Left cardiac atrium (tissue), 4 donors: Measurements from ENCODE around the gene CHURC1. TPM values are rescaled to one million over a fixed set of nuclear protein-coding genes. Genes with fewer than 3 reads are reported as not detected.
"Not testable (repeated sequence)": the region's sequence is repeated elsewhere in the genome, so short reads cannot be mapped to it uniquely, and the experiment has no call there.

Source experiments
- ATAC-seq, 2 donors: fragments of 200-7000 bp; cut with Tn5 transposase; one replicate each; pipeline ENCODE4 v1.9.1; 2020; ENCODE audit warnings: mild to moderate bottlenecking in 2 of 2, moderate library complexity in 2 of 2
- DNase-seq: peaks from one replicate; pipeline ENCODE4 v3.0.0-alpha.2; 2020
- intact Hi-C, 2 donors: fragments of 100-400 bp; cut with DNase I; formaldehyde crosslinking; loops; one replicate each; pipeline versions ENCODE4 v1.14.1 to v1.15.1; 2022 to 2023
- total RNA-seq, 2 donors: library from RNA; stranded (reverse); fragmentation: NEBNext Ultra II Directional; extraction: Animal tissue kit (Norgen Biotek cat#: 25700); gene quantifications; one replicate each; pipeline ENCODE4 v1.2.1, GENCODE V29; 2021
- donor health status: DM: no; HTN: yes; CAD: no.
- donor health status: DM: no; HTN: yes; CAD: no; lungs with severe emphysema.
- donor health status: DM: yes; HTN: yes; CAD: no.
- donor health status: Dilated cardiomyopathy.

Gene CHURC1
- total RNA-seq, 2 donors from 2014 or later = 89.1 to 97.4 TPM

GRCh38 chr14:64891839-64892375 is 22.3 kb upstream of the CHURC1 start:
- no peak for DNase-seq
- intact Hi-C loops = loop anchor here (5.0 kb wide), 2 partner anchors 70 to 90 kb away; no protein-coding TSS in a partner anchor
- peak; percentile 78 to 79 for ATAC-seq

GRCh38 chr14:64899958-64900357 is 14.3 kb upstream of the CHURC1 start:
- DNase-seq (no peak), ATAC-seq (no peak)
- intact Hi-C loops = no loop called here

GRCh38 chr14:64906022-64906421 is 8.2 kb upstream of the CHURC1 start:
- intact Hi-C loops = no loop called here
- no peak for ATAC-seq
- DNase-seq = no peak

GRCh38 chr14:64910847-64911495 is 3.3 kb upstream of the CHURC1 start:
- ATAC-seq = no peak
- no peak for DNase-seq
- intact Hi-C loops = loop anchor here in 1 of 2 donors (10.0 kb wide), 1 partner anchor 64 kb away; the partner anchor contains the start of gene RAB15

- DNase-seq (no peak), ATAC-seq (no peak)
- intact Hi-C loops = loop anchor here in 1 of 2 donors (10.0 kb wide), 1 partner anchor 63 kb away; the partner anchor contains the start of gene RAB15
Measured at GRCh38 chr14:64912261-64912660, 2.0 kb upstream of the CHURC1 start.

- intact Hi-C loops = loop anchor here in 1 of 2 donors (10.0 kb wide), 1 partner anchor 61 kb away; the partner anchor contains the start of gene RAB15
- not testable (repeated sequence) for DNase-seq, ATAC-seq
Measured at GRCh38 chr14:64913477-64913876, 778 bp upstream of the CHURC1 start.

- DNase-seq (no peak), ATAC-seq (no peak)
- intact Hi-C loops = loop anchor here in 1 of 2 donors (10.0 kb wide), 1 partner anchor 60 kb away; the partner anchor contains the start of gene RAB15
Measured at GRCh38 chr14:64915029-64915424, 772 bp downstream of the CHURC1 start.

GRCh38 chr14:64915797-64916196 is 1.5 kb downstream of the CHURC1 start:
- intact Hi-C loops = loop anchor here in 1 of 2 donors (10.0 kb wide), 1 partner anchor 59 kb away; the partner anchor contains the start of gene RAB15
- no peak for ATAC-seq
- no peak for DNase-seq

- intact Hi-C loops = loop anchor here in 1 of 2 donors (10.0 kb wide), 1 partner anchor 57 kb away; the partner anchor contains the start of gene RAB15
- no peak for ATAC-seq
- DNase-seq = no peak
Measured at GRCh38 chr14:64918216-64918615, 4.0 kb downstream of the CHURC1 start.

GRCh38 chr14:64919215-64919614 is 5.0 kb downstream of the CHURC1 start:
- intact Hi-C loops = loop anchor here in 1 of 2 donors (10.0 kb wide), 1 partner anchor 56 kb away; the partner anchor contains the start of gene RAB15
- no peak for ATAC-seq

GRCh38 chr14:64919618-64920017 is 5.4 kb downstream of the CHURC1 start:
- no peak for DNase-seq
- intact Hi-C loops = loop anchor here in 1 of 2 donors (10.0 kb wide), 1 partner anchor 55 kb away; the partner anchor contains the start of gene RAB15
- no peak for ATAC-seq

More at GRCh38 chr14:64919215-64919614, 5.0 kb downstream of the CHURC1 start:
- no peak for DNase-seq

- peak in 1 of 2 donors; percentile 34 for ATAC-seq
- intact Hi-C loops = no loop called here
- DNase-seq = no peak
Measured at GRCh38 chr14:64920465-64920864, 6.2 kb downstream of the CHURC1 start.

GRCh38 chr14:64923015-64923414 is 8.8 kb downstream of the CHURC1 start:
- DNase-seq (no peak), ATAC-seq (no peak)
- intact Hi-C loops = no loop called here

GRCh38 chr14:64926398-64926995 is 12.2 kb downstream of the CHURC1 start:
- ATAC-seq = no peak
- no peak for DNase-seq
- intact Hi-C loops = no loop called here

- intact Hi-C loops = no loop called here
- DNase-seq (no peak), ATAC-seq (no peak)
Measured at GRCh38 chr14:64927031-64927430, 12.8 kb downstream of the CHURC1 start.

GRCh38 chr14:64928239-64929013 is 14.2 kb downstream of the CHURC1 start:
- no peak for ATAC-seq
- DNase-seq = no peak
- intact Hi-C loops = no loop called here

- no peak for ATAC-seq
- no peak for DNase-seq
- intact Hi-C loops = no loop called here
Measured at GRCh38 chr14:64929014-64929359, 14.7 kb downstream of the CHURC1 start.

GRCh38 chr14:64930085-64930843 is 16.0 kb downstream of the CHURC1 start:
- intact Hi-C loops = no loop called here
- DNase-seq (no peak), ATAC-seq (peak; percentile 71 to 91)

GRCh38 chr14:64931123-64931522 is 16.9 kb downstream of the CHURC1 start:
- DNase-seq (no peak), ATAC-seq (no peak)
- intact Hi-C loops = no loop called here
